Chondrocyte (in vitro differentiated cells): ENCODE measurements around the gene CRYL1. TPM values are rescaled to one million over a fixed set of nuclear protein-coding genes. Genes with fewer than 3 reads are reported as not detected.

Experiments
- DNase-seq: peaks from one replicate; pipeline ENCODE4 v3.0.0; 2021; ENCODE audit warnings: mixed read lengths, low spot score
- H3K27ac Mint-ChIP-seq: one replicate; pipeline ENCODE4 v1.8.0; 2021; ENCODE audit warnings: mild to moderate bottlenecking, moderate library complexity, mixed read lengths; ENCODE audit not compliant: unreplicated experiment
- H3K27me3 Mint-ChIP-seq: 2 replicates; pipeline ENCODE4 v1.8.0; 2021; ENCODE audit warnings: low read depth, mixed read lengths
- H3K36me3 Mint-ChIP-seq: 2 replicates; pipeline ENCODE4 v1.8.0; 2021; ENCODE audit warnings: low read depth, mixed read lengths
- H3K4me1 Mint-ChIP-seq: 2 replicates; pipeline ENCODE4 v1.8.0; 2021; ENCODE audit warnings: low read depth, mild to moderate bottlenecking, mixed read lengths
- H3K4me3 Mint-ChIP-seq: one replicate; pipeline ENCODE4 v1.8.0; 2021; ENCODE audit warnings: mild to moderate bottlenecking, moderate library complexity, mixed read lengths; ENCODE audit not compliant: unreplicated experiment
- H3K9me3 Mint-ChIP-seq: 2 replicates; pipeline ENCODE4 v1.8.0; 2021; ENCODE audit warnings: low read depth, mixed read lengths
- total RNA-seq: library from RNA; stranded (reverse); gene quantifications from 3 replicates; pipeline ENCODE4 v1.2.1, GENCODE V29; 2021
- TF ChIP-seq, protein P1 (sequence below): fragments of 200-600 bp; sonication (generic); IDR thresholded peaks from 2 replicates; pipeline ENCODE4 v1.5.0; 2021; ENCODE audit warnings: antibody characterized with exemption, mild to moderate bottlenecking, moderate library complexity

The CRYL1 gene
- total RNA-seq, 1 donor from 2014 or later: 17.0 TPM

DNA sequence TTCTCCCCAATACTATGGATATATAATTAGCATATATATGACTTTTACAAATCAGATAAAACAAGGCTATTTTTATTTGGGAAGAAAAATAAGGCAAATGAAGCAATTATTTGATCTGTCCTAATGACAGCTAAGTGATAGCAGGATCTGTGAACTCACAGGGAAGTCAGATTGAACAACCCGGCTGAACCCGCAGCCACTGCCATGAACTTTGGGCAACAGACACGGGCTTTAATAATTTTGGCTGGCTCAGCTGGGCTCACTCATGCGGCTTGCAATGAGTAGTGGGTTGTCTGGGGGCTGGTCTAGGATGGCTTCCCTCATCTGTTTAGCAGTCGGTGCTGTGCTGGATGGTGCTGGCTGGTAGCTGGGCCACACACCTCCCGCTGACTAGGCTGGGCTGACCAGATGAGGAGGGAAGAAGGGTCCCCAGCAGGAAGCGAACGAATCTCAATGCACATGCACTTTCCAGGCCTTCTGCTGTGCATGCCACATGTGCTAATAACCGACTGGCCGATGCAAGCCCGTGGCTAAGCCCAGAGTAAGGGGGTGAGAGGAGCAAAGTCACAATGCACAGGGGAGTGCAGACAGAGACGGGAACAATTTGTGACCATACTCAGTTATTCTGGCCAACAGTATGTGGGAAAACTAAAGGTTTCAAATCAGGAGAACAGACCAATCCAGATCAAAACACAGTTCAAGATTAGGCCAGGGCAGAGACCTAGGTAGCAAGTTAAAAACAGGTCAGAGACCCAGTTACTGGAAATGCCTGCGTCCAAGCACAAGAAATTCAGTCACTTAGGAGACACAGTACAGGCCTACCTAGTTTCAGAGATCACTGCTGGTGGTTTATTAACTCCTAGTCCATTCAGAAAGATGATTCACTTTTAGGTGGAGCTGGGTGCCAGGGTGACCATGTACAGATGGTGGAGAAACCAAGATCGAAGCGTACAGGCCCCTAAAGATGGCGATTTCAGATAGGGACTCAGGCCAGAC lies 22.3 kb downstream of the CRYL1 start:
- H3K27me3 Mint-ChIP-seq: no peaks in the 10 kb centered on the region
- H3K4me1 Mint-ChIP-seq: peaks cover 12% of the 10 kb centered on the region
- H3K36me3 Mint-ChIP-seq: peaks cover 2% of the 10 kb centered on the region
- no peak for DNase-seq
- peaks cover 7% of the 10 kb centered on the region for H3K9me3 Mint-ChIP-seq
- H3K4me3 Mint-ChIP-seq: no peak overlapping the region
- TF ChIP-seq, protein P1, sequence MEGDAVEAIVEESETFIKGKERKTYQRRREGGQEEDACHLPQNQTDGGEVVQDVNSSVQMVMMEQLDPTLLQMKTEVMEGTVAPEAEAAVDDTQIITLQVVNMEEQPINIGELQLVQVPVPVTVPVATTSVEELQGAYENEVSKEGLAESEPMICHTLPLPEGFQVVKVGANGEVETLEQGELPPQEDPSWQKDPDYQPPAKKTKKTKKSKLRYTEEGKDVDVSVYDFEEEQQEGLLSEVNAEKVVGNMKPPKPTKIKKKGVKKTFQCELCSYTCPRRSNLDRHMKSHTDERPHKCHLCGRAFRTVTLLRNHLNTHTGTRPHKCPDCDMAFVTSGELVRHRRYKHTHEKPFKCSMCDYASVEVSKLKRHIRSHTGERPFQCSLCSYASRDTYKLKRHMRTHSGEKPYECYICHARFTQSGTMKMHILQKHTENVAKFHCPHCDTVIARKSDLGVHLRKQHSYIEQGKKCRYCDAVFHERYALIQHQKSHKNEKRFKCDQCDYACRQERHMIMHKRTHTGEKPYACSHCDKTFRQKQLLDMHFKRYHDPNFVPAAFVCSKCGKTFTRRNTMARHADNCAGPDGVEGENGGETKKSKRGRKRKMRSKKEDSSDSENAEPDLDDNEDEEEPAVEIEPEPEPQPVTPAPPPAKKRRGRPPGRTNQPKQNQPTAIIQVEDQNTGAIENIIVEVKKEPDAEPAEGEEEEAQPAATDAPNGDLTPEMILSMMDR: no peak
- no peak overlapping the region for H3K27ac Mint-ChIP-seq

DNA sequence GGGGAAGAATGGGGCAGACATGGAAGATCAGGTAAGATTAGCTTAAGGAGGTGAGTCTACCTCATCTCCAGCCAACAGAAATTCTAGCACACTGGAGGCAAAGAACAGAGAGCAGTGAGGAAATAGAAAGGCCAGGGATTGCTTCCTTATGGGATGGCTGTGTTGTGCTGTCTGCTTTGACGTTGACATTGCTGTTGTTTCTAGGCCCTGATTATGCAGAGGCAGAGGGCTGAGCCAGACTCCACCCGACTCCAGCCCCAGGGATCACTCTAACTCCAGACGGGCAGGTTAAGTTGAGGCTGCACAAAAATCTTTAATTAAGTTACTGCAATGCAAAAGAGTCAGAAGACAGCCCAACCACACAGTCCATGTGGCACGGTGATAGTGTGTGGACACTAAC lies 24.1 kb downstream of the CRYL1 start:
- Mint-ChIP-seq H3K27ac (no peak overlapping the region), H3K36me3 (peaks cover 2% of the 10 kb centered on the region), H3K9me3 (peaks cover 7% of the 10 kb centered on the region), H3K4me3 (no peak overlapping the region), H3K27me3 (no peaks in the 10 kb centered on the region), H3K4me1 (peaks cover 12% of the 10 kb centered on the region)
- TF ChIP-seq, protein P1: no peak
- no peak for DNase-seq

DNA sequence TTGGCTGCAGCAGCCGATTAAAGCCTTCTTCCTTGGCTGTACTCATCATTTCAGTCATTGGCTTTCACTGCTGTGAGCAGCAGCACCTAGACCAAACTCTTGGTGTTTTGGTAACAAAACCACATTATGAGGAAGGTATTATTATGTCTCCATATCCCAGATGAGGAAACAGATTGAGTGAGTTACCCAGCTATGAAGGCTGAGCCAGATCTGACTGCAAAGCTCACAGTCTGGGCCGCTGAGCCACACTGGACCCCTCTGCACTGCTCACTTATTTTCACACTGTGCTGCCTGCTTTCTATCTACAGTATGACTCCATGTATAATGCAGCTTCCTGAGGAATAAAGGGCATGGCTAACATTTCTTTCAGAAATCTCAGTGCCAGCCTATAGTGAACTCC lies 24.5 kb downstream of the CRYL1 start:
- TF ChIP-seq, protein P1: no peak
- peaks cover 7% of the 10 kb centered on the region for H3K9me3 Mint-ChIP-seq
- no peak overlapping the region for H3K4me3 Mint-ChIP-seq
- peaks cover 9% of the 10 kb centered on the region for H3K4me1 Mint-ChIP-seq
- DNase-seq: no peak
- H3K27ac Mint-ChIP-seq: no peak overlapping the region
- peaks cover 2% of the 10 kb centered on the region for H3K36me3 Mint-ChIP-seq
- no peaks in the 10 kb centered on the region for H3K27me3 Mint-ChIP-seq

DNA sequence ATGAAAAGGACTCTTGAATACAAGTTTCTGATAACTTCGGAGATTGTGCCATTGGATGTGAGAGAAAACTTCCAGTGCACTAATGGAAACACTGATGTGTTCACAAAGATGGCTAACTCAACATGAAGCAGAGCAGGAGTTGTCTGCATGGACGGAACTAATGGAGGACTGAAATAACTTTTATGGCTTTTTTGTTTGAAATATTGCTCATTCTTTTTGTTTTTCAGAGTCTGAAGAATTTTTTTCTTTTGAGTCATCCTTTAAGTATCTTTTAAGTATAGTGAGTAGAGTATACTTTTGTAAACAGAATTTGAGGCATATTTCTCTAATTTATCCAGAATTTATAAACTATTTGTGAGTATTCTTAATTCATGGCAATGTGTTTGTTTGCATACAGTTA lies 25.7 kb downstream of the CRYL1 start:
- H3K27me3 Mint-ChIP-seq: no peaks in the 10 kb centered on the region
- H3K27ac Mint-ChIP-seq: no peak overlapping the region
- H3K9me3 Mint-ChIP-seq: peaks cover 7% of the 10 kb centered on the region
- H3K36me3 Mint-ChIP-seq: peaks cover 2% of the 10 kb centered on the region
- DNase-seq: no peak
- no peak overlapping the region for H3K4me3 Mint-ChIP-seq
- TF ChIP-seq, protein P1: no peak
- peaks cover 14% of the 10 kb centered on the region for H3K4me1 Mint-ChIP-seq

DNA sequence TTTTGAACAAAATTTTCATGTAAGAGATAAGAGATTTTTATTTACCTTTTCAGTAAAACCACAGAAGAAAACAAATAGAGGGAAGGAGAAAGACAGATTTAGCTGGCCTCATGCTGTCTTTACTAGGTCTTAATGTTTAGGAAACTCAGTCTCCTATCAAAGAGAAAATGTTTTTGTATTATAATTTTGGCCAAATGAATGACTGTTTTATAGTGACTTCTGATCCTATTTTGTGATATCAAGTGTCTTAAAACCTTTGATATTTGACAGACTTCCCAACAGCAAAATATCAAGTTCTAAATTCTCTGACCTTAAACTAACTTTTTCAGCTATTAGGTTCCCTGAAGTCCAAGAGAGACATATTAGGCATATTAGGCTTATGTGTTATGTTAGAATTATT lies 27.0 kb downstream of the CRYL1 start:
- DNase-seq: no peak
- Mint-ChIP-seq H3K4me1 (peaks cover 15% of the 10 kb centered on the region), H3K36me3 (peaks cover 2% of the 10 kb centered on the region), H3K4me3 (no peak overlapping the region), H3K9me3 (peaks cover 7% of the 10 kb centered on the region), H3K27me3 (no peaks in the 10 kb centered on the region), H3K27ac (no peak overlapping the region)
- TF ChIP-seq, protein P1: no peak
